Measurements from ENCODE around the gene CAPG. TPM values are rescaled to one million over a fixed set of nuclear protein-coding genes. Genes with fewer than 3 reads are reported as not detected.

CAPG gene
- total and polyA plus RNA-seq, 2 donors = 118 to 190 TPM

DNA sequence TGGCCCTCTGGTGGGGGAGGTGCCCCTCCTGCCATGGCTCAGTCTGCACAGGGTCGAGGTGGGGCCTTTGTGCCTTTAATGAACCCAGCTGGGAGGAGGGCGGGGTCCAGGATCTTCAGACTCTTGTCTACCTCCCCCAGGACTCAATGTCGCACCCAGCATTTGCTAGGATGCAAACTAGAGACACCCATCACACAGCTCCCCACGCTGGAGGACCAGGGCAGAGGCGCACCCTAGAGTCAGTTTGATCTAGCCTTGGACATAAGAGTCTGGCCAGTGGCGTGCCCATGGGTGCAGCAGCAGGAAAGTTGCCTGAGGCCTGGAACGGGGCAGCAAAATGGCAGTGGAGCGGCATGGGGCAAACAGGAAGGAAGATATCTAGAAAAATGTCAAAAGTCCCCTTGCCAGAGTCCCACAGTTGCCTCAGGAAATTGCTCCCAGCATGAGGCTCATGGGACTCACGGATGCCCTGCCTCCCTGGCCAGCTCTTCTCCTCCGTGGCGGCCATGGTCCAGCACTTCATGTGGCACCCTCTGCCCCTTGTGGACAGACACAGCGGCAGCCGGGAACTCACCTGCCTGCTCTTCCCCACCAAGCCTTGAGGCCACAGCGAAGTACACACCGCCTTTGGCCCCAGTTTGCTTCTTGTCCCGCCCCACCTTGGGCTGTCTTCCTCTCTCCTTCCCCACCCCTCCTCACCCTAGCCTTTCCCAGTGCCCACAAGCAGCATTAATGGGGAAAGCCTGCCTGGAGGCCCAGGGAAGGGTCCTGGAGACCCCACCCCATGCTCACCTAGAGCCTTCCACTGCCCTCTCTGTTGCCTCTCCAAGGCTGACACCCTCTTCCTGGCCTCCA, 26.0 kb upstream of the CAPG start:
- Histone ChIP-seq H3K4me1 (ENCODE audit: control insufficient read depth in 2 of 2, insufficient read depth in 2 of 2, low read length in 2 of 2) (peaks cover 24 to 47% of the 10 kb centered on the region in 2 donors), H3K27ac (ENCODE audit: low read depth in 1 of 2, low read length in 1 of 2) (peak overlapping the region in 1 of 2 donors; percentile 79), H3K27me3 (ENCODE audit: control insufficient read depth in 2 of 2, insufficient read depth in 1 of 2, low read length in 1 of 2) (no peaks in the 10 kb centered on the region), H3K4me3 (ENCODE audit: low read length in 2 of 2) (no peak overlapping the region), H3K36me3 (ENCODE audit: control insufficient read depth in 2 of 2, insufficient read depth in 2 of 2, low read length in 1 of 2) (no peaks in the 10 kb centered on the region), H3K9me3 (ENCODE audit: control insufficient read depth in 2 of 2, insufficient read depth in 1 of 2, low read length in 1 of 2) (no peaks in the 10 kb centered on the region)
- WGBS = 91% methylated on average over 16 of the region's 16 CpGs
- DNase-seq (ENCODE audit: low read depth in 6 of 9, low spot score in 9 of 9) = no peak

- H3K27ac ChIP-seq (ENCODE audit: low read depth in 1 of 2, low read length in 1 of 2) = no peak overlapping the region
- no peaks in the 10 kb centered on the region for H3K36me3 ChIP-seq (ENCODE audit: control insufficient read depth in 2 of 2, insufficient read depth in 2 of 2, low read length in 1 of 2)
- peaks cover 24 to 47% of the 10 kb centered on the region in 2 donors for H3K4me1 ChIP-seq (ENCODE audit: control insufficient read depth in 2 of 2, insufficient read depth in 2 of 2, low read length in 2 of 2)
- no peak overlapping the region for H3K4me3 ChIP-seq (ENCODE audit: low read length in 2 of 2)
- no peak for DNase-seq (ENCODE audit: low read depth in 6 of 9, low spot score in 9 of 9)
- no peaks in the 10 kb centered on the region for H3K9me3 ChIP-seq (ENCODE audit: control insufficient read depth in 2 of 2, insufficient read depth in 1 of 2, low read length in 1 of 2)
- 93% methylated on average over 21 of the region's 21 CpGs for WGBS
- no peaks in the 10 kb centered on the region for H3K27me3 ChIP-seq (ENCODE audit: control insufficient read depth in 2 of 2, insufficient read depth in 1 of 2, low read length in 1 of 2)
Measured at GRCh38 chr2:85435220-85435958, 25.2 kb upstream of the CAPG start.

- Histone ChIP-seq H3K4me1 (ENCODE audit: control insufficient read depth in 2 of 2, insufficient read depth in 2 of 2, low read length in 2 of 2) (peaks cover 24 to 48% of the 10 kb centered on the region in 2 donors), H3K27me3 (ENCODE audit: control insufficient read depth in 2 of 2, insufficient read depth in 1 of 2, low read length in 1 of 2) (no peaks in the 10 kb centered on the region), H3K4me3 (ENCODE audit: low read length in 2 of 2) (no peak overlapping the region), H3K27ac (ENCODE audit: low read depth in 1 of 2, low read length in 1 of 2) (no peak overlapping the region), H3K36me3 (ENCODE audit: control insufficient read depth in 2 of 2, insufficient read depth in 2 of 2, low read length in 1 of 2) (no peaks in the 10 kb centered on the region), H3K9me3 (ENCODE audit: control insufficient read depth in 2 of 2, insufficient read depth in 1 of 2, low read length in 1 of 2) (no peaks in the 10 kb centered on the region)
- WGBS = 50% methylated on average over 8 of the region's 8 CpGs
- DNase-seq (ENCODE audit: low read depth in 6 of 9, low spot score in 9 of 9) = no peak
Measured at GRCh38 chr2:85434696-85435095, 24.5 kb upstream of the CAPG start.

- DNase-seq (ENCODE audit: low read depth in 6 of 9, low spot score in 9 of 9) = no peak
- H3K27me3 ChIP-seq (ENCODE audit: control insufficient read depth in 2 of 2, insufficient read depth in 1 of 2, low read length in 1 of 2) = no peaks in the 10 kb centered on the region
- H3K4me1 ChIP-seq (ENCODE audit: control insufficient read depth in 2 of 2, insufficient read depth in 2 of 2, low read length in 2 of 2) = peaks cover 28 to 45% of the 10 kb centered on the region in 2 donors
- no peak overlapping the region for H3K4me3 ChIP-seq (ENCODE audit: low read length in 2 of 2)
- no peaks in the 10 kb centered on the region for H3K9me3 ChIP-seq (ENCODE audit: control insufficient read depth in 2 of 2, insufficient read depth in 1 of 2, low read length in 1 of 2)
- WGBS = 94% methylated on average over 6 of the region's 6 CpGs
- H3K27ac ChIP-seq (ENCODE audit: low read depth in 1 of 2, low read length in 1 of 2) = no peak overlapping the region
- H3K36me3 ChIP-seq (ENCODE audit: control insufficient read depth in 2 of 2, insufficient read depth in 2 of 2, low read length in 1 of 2) = no peaks in the 10 kb centered on the region
Measured at GRCh38 chr2:85433511-85434089, 23.4 kb upstream of the CAPG start.

DNA sequence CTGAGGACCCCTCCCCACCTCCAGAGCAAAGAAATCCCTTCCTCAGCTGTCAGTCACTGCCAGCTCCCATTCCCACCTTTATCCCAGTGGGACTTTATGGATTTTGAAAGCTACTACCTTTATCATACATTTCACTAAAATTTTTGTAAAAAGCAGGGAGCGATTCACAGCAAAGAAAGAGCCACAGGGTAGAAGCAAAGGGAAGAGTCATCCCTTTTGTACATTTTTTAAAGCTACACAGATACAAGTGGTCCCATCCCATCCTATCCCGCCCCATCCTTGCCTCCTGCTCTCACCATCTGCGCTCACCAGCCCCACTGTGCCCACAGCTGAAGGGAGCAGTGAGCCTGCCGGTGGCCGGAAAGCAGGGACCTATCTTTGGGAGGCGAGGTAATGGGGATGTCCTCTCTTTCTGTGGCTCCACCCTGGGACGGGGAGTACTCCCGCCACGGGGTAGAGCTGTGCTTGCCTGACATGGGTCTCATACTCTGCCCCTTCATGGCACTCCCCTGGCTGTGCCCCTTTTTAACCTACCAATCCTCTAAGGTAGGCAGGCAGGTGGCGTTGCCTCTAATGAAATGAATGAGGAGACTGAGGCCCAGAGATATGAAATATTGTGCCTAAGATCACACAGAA, 21.5 kb upstream of the CAPG start:
- no peak for DNase-seq (ENCODE audit: low read depth in 6 of 9, low spot score in 9 of 9)
- H3K4me3 ChIP-seq (ENCODE audit: low read length in 2 of 2) = no peak overlapping the region
- H3K27me3 ChIP-seq (ENCODE audit: control insufficient read depth in 2 of 2, insufficient read depth in 1 of 2, low read length in 1 of 2) = no peaks in the 10 kb centered on the region
- no peaks in the 10 kb centered on the region for H3K36me3 ChIP-seq (ENCODE audit: control insufficient read depth in 2 of 2, insufficient read depth in 2 of 2, low read length in 1 of 2)
- no peak overlapping the region for H3K27ac ChIP-seq (ENCODE audit: low read depth in 1 of 2, low read length in 1 of 2)
- 96% methylated on average over 10 of the region's 10 CpGs for WGBS
- no peaks in the 10 kb centered on the region for H3K9me3 ChIP-seq (ENCODE audit: control insufficient read depth in 2 of 2, insufficient read depth in 1 of 2, low read length in 1 of 2)
- peaks cover 19 to 37% of the 10 kb centered on the region in 2 donors for H3K4me1 ChIP-seq (ENCODE audit: control insufficient read depth in 2 of 2, insufficient read depth in 2 of 2, low read length in 2 of 2)

DNA sequence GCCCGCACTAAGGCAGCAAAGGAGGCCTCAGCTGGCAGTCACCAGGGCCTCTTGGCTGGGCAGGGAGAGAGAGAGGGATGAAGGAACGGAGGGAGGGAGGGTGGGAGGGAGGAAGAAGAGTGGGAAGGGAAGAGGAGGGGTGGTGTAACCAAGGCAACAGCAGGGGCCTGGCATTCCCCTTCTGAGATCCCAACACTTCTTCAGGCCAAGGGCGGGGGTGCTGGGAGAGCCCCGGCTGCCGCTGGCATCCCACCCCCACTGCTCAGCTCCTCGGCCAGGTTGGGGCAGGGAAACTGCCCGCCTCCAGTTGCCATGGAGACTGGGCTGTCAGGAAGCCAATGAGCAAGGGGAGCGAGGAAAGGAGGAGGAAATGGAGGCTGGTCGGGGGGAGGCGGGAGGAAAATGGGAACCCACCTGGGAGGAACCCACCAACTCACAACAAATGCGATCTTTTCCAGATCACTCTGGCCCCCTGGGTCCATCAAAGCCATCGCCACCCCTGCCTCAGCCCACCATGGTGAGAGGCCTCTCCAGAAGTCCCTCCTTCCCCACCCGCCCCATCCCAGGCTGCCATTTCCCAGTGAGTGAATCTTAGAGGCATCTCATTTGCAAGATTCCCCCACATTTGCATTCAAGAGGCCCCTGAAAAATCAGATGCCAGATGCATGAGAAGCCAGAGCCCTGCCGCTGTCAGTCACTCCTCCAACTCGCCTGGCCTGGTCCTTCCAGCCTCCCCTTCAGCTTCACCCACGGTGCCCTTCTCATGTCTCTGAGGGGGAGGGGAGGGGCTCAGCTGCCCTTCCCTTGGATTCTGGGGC, 20.8 kb upstream of the CAPG start:
- WGBS = 93% methylated on average over 16 of the region's 16 CpGs
- H3K27me3 ChIP-seq (ENCODE audit: control insufficient read depth in 2 of 2, insufficient read depth in 1 of 2, low read length in 1 of 2) = no peaks in the 10 kb centered on the region
- H3K4me3 ChIP-seq (ENCODE audit: low read length in 2 of 2) = no peak overlapping the region
- no peak overlapping the region for H3K27ac ChIP-seq (ENCODE audit: low read depth in 1 of 2, low read length in 1 of 2)
- no peaks in the 10 kb centered on the region for H3K9me3 ChIP-seq (ENCODE audit: control insufficient read depth in 2 of 2, insufficient read depth in 1 of 2, low read length in 1 of 2)
- DNase-seq (ENCODE audit: low read depth in 6 of 9, low spot score in 9 of 9) = no peak
- peaks cover 15 to 30% of the 10 kb centered on the region in 2 donors for H3K4me1 ChIP-seq (ENCODE audit: control insufficient read depth in 2 of 2, insufficient read depth in 2 of 2, low read length in 2 of 2)
- no peaks in the 10 kb centered on the region for H3K36me3 ChIP-seq (ENCODE audit: control insufficient read depth in 2 of 2, insufficient read depth in 2 of 2, low read length in 1 of 2)

GRCh38 chr2:85429924-85430289, 19.7 kb upstream of the CAPG start:
- Histone ChIP-seq H3K9me3 (ENCODE audit: control insufficient read depth in 2 of 2, insufficient read depth in 1 of 2, low read length in 1 of 2) (no peaks in the 10 kb centered on the region), H3K4me3 (ENCODE audit: low read length in 2 of 2) (no peak overlapping the region), H3K4me1 (ENCODE audit: control insufficient read depth in 2 of 2, insufficient read depth in 2 of 2, low read length in 2 of 2) (peaks cover 7 to 19% of the 10 kb centered on the region in 2 donors), H3K27me3 (ENCODE audit: control insufficient read depth in 2 of 2, insufficient read depth in 1 of 2, low read length in 1 of 2) (no peaks in the 10 kb centered on the region), H3K36me3 (ENCODE audit: control insufficient read depth in 2 of 2, insufficient read depth in 2 of 2, low read length in 1 of 2) (no peaks in the 10 kb centered on the region), H3K27ac (ENCODE audit: low read depth in 1 of 2, low read length in 1 of 2) (no peak overlapping the region)
- WGBS = 93% methylated on average over 2 of the region's 2 CpGs
- DNase-seq (ENCODE audit: low read depth in 6 of 9, low spot score in 9 of 9) = no peak

GRCh38 chr2:85429213-85429923, 19.2 kb upstream of the CAPG start:
- no peak overlapping the region for H3K27ac ChIP-seq (ENCODE audit: low read depth in 1 of 2, low read length in 1 of 2)
- H3K36me3 ChIP-seq (ENCODE audit: control insufficient read depth in 2 of 2, insufficient read depth in 2 of 2, low read length in 1 of 2) = no peaks in the 10 kb centered on the region
- 79% methylated on average over 12 of the region's 12 CpGs for WGBS
- H3K4me1 ChIP-seq (ENCODE audit: control insufficient read depth in 2 of 2, insufficient read depth in 2 of 2, low read length in 2 of 2) = peaks cover 7 to 15% of the 10 kb centered on the region in 2 donors
- no peak for DNase-seq (ENCODE audit: low read depth in 6 of 9, low spot score in 9 of 9)
- no peaks in the 10 kb centered on the region for H3K27me3 ChIP-seq (ENCODE audit: control insufficient read depth in 2 of 2, insufficient read depth in 1 of 2, low read length in 1 of 2)
- no peaks in the 10 kb centered on the region for H3K9me3 ChIP-seq (ENCODE audit: control insufficient read depth in 2 of 2, insufficient read depth in 1 of 2, low read length in 1 of 2)
- no peak overlapping the region for H3K4me3 ChIP-seq (ENCODE audit: low read length in 2 of 2)

All from thymus (tissue), 11 donors.